ENCODE results near the gene SEL1L3.
"Not testable (repeated sequence)": the region's sequence is repeated elsewhere in the genome, so short reads cannot be mapped to it uniquely, and the experiment has no call there.

The SEL1L3 gene

DNA sequence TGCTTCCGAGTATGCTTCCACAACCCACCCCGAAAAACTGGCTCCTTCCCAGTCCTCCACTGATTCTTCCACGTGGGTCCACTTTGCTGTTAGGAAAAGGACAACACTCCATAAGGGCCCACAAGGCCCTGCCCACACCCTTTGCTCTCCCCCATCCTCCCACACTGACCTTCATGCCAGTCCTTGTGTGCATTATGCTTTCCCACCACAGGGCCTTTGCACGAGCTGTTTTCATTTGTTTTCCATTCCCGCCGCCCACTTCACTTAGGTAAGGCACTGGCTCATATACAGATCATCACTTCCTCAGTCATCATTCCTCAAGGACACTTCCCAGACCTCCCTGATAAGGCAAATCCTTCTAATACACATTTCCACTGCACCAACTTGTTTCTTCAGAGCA lies 16.8 kb upstream of the SEL1L3 start:
- no peak for DNase-seq (ENCODE audit: low read depth in 3 of 3)

DNA sequence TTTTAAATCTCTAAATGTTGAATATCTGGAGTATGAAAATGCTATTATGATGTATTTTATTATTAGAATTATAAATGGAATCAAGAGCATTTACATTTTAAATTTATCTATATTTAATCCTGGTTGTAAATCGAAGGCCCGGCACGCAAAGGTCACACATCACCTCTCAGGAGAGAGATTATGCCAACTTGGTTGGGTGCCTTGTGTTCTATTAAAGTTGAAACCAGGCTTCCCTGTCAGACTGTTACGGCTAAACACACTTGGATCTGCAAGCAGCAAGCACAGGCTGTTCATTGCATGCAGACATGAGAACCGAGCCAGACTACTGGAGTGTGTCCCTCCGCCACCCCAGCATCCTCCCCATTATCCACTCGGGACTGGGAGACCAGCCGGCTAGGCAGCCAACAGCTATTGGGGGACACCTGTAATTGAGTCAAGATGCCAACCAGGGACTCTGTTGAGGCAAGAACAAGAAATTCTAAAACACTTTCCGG lies 16.4 kb upstream of the SEL1L3 start:
- DNase-seq (ENCODE audit: low read depth in 3 of 3), result no peak

DNA sequence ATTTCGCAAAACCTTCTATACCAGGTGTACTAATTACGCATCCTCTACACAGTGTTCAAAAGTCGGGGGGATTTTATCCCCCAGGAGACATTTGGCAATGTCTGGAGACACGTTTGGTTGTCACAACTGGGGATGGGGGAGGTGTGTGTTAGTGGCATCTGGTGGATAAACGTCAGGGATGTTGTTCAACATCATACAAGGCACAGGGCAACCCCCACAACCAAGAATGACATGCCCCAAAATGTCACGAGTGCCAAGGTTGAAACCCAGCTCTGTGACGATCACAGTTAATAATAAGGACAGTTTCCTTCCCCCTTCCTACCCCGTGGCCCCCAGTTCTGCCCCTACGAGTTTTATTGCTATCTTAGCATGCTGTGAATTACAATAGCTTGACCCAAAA lies 15.9 kb upstream of the SEL1L3 start:
- DNase-seq (ENCODE audit: low read depth in 3 of 3), result no peak

DNA sequence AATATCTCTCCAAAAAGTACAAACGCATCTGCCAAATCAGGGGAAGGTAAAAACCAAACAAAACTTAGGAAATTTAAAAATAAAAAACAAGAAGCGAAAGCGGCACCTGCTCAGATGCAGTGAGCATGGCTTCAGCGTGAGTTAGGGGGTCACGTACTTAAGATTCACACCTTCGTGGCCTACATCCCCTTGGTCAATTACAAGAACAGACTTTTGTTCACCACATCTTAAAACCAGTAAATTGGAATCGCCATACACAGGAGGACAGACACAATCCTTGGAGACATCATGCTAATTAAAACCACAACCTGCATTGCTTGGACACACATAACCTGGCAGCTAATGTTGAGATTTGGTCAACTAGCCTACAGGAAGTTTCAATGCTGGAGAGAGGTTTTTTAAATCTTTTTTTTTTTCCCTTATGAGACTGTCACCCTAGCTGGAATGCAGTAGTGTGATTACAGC lies 12.5 kb upstream of the SEL1L3 start:
- DNase-seq (ENCODE audit: low read depth in 3 of 3), result no peak

DNA sequence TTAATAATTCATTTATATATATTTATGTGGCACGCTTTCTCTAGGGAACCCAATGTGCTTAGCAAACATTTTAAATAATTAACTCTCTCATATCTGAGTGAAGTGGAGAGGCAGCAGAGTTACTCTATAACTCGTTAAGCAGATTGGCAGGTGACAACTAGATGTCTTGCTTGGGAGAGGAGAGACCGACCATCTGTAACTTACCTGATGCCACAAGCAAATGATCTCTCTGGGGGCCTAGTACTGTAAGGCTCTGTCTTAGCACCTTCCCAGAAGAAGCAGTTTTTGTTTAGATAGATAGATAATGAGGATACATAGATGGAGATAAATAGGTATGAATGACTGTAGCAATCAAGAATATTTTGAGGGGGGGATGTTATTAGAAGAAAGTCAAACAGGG lies 11.9 kb upstream of the SEL1L3 start:
- no peak for DNase-seq (ENCODE audit: low read depth in 3 of 3)

DNA sequence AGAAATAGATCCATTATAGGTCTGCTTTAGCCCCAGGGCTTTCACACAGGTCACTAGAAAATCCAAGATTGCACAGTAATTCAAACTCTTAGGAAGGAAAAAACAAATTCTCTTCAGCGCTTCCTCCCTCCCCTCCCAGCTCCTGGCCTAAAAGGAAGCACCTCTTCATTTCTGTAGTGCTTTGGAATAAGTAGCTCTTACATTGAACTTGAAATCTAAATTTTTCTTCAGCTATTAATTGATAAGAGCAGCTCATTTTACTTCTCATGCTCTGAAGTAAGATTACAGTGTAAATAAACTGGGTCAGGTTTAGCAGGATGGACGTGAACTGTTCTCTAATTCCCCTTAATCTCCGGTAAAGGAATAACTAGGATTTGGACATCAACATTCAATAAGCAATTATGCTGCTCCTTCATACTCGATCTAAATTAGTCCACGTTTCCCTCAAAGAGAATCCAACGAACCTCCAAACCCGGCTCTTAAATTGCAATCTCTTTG lies 10.9 kb upstream of the SEL1L3 start:
- DNase-seq (ENCODE audit: low read depth in 3 of 3), result no peak

DNA sequence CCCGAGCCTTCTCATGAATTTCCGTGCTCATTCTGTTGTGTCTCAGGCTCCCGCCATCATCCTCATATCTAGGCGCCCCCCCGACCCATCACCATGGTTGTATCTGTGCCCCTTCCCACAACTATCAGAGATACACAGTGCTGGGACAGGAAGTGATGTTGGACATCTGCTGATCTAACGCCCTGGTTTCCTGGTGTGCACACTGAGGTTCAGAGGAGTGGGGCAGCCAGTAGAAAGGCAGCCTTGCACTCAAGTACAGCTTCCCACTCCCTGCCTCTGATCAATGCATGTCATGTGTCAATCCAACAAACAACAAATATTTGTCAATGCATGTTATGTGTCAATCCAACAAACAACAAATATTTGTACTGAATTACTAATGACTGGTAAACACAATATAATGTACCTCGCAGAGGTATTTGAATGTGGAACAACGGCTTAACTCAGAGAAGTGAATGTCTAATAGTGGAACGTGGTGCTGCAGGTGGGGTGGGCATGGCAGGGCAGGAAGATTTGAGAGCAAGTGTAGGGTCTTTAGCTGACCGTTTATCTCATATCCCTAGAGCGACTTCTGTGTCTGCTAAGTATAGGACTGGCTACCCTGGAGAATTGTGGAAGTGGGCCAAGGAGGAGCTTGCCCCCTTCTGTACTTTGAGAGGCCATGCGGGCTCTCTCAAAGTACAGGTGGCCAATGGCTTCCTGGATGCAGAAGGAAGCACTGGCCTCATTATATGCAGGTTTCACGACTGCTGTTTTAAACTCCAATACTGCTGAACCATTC lies 10.3 kb upstream of the SEL1L3 start:
- no peak for DNase-seq (ENCODE audit: low read depth in 3 of 3)

DNA sequence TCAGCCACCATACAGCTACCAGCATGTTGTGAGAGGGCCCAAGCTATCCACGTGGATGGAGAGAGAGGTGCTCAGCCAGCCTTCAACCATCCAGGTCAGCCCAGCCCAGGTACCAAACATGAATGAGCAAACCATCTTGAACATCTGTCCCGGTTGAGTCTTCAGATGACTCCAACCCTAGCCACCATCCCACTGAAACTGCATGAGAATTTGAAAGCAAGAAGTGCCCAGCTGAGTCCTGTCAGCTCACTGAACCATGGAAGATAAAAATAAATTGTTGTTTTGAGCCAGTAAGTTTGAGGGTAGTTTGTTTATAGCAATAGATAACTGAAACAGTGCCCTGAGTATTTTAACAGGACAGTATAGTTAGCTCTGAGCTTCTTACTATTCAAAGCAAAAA lies 7.3 kb upstream of the SEL1L3 start:
- DNase-seq (ENCODE audit: low read depth in 3 of 3), result no peak

DNA sequence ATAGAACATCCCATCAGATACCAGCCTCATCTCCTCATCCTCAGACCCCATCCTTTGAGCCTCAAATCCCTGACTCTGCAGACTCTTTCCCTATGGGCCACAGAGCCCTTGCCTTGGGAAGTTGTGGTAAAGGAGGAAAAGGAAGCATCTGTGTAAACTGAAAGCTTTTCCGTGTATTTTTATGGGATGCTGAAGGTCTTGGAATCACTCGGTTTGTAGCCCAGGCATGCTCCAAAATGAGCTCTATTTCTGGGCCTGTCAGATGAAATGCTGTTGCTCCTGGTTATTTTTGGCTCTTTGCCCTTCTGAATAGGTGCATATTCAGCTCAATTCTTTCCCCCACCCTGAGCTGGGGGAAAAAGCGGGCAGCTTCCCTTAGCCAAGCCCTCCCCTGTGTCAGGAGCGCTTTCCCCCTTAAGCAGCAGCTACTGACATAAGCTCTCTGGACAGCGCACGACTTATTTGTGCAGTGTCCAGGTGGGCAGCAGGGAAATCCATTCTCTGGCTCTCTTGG lies 5.0 kb upstream of the SEL1L3 start:
- no peak for DNase-seq (ENCODE audit: low read depth in 3 of 3)

DNA sequence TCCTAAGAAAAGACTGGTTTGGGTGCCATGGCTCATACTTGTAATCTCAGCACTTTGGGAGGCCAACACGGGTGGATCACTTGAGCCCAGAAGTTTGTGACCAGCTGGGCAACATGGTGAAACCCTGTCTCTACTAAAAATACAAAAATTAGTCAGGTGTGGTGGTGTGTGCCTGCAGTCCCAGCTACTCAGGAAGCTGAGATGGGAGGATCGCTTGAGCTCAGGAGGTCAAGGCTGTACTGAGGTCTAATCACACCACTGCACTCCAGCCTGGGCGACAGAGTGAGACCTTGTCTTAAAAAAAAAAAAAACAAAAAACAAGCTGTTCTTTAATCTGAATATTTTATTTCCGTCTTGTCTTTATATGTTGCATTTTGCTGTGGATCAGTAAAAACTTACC lies 3.6 kb upstream of the SEL1L3 start:
- DNase-seq (ENCODE audit: low read depth in 3 of 3), result not testable (repeated sequence)

DNA sequence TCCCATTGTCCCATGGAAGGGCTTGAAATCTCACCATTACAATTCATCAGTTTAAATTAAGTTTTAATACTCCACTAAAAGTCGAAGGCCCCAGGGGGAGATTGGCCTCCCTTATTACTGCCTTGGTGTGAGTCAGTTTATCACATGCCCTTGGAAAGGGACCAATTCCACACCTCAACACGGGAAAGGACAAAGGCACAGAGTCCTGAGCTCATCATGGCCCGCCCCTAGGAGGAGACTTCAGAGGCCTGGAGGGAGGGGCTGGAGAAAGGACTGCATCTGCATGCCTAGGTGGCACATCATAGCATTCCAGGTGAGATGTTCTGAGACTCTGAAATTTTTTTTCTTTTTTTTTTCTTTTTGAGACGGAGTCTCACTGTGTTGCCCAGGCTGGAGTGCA lies 2.8 kb upstream of the SEL1L3 start:
- DNase-seq (ENCODE audit: low read depth in 3 of 3), result no peak

DNA sequence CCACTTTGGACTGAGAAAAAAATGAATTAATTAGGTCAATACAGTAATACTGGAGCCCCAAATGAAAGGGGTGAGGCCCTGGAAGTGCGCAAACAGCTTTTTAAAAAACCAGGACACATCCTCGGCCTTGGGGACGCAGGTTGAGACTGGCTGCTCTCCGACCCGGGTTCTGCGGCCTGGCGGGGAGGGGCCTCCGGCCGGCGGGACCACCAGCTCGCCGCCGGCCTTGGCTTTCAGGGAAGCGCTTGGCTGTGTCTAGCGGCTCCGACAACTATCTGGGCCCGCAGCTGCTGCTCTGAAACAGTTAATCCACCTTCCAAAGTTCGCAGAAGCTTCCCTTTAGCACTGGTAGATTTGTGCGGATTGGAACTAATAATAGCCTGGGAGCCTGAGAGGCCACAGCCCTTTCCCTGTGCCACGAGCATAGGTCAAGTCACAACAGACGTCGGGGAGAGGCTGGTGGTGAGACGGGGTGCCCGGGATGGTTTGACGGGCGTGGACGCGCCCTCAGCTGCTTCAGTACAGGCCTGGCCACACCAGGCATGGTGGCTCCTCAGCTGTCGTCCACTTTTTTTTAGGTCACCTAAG lies 1.1 kb upstream of the SEL1L3 start:
- DNase-seq (ENCODE audit: low read depth in 3 of 3), result no peak

DNA sequence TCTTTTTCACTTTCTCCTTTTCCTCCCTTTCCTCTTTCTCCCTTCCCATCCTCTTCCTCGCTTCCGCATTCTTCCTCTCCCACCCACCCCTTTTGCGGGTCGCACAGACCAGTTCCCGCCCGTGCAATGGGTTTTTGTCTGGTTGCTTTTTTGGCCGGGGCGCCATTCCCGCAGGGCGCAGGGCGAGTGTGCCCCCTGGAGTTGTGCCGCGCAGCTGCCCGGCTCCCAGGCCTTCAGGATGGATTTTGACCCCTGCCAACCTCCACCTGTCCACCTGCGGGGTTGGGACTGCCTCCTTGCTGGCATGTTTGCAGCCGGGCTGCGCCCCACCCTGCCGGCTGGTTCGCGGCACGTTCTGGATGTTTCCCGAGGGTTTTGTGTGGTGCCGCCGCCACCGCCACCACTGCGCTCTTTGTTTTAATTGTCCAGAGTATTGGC lies 578 bp upstream of the SEL1L3 start:
- DNase-seq (ENCODE audit: low read depth in 3 of 3), result peak in 1 of 3 donors; percentile 3

DNA sequence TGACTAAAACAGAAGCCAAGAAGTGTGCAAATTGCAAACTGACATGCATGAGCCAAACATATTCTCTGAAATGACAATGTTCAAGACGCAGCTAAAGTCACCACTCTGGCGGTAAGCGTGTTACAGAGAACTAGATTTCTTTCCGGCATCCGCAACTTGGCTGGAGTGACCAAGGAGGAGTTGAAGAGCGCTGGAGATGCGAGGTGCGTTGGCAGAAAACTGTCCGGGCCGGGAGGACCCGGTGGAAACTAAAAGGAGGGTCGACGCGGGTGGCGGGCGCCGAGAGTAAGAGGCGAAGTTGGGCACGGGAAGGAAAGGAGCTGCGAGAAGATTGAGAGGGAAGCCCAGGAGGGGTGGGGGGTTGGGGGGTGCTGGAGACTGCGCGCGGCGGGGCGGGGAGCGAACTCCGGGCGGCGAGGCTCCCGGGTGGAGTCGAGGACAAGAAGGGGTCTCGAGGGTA lies 807 bp downstream of the SEL1L3 start:
- peak in 2 of 3 donors; percentile 9 to 32 for DNase-seq (ENCODE audit: low read depth in 3 of 3)

DNA sequence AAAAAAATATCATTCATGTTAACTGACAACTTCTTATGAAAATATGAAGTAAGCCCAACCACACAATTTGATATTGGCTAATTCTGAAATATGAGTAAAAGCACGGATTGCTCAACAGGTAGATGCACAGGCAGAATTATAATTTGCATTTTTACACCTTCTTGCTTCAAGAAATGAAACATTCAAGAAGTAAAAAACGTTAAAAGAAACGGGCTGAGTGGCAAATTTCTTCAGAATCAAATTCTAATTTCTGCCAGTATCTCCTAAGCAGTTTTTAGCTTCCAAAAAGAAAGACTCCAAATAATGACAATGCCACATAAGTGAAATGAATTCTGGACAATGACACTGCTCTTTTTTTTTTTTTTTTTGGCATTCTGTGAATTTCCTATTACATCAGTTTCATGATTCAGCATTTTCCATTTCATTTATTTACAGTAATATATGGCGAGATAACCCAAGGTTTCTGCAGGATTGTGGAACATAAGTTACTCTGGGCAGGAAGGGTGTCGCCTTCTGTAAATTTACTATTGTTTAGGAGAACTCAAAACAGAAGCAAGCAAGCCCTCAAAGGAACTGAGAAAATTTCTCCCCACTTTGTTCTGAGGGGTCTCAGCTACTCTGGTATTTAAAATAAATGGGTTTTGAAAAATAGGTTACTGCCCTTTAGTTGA lies 1.4 kb downstream of the SEL1L3 start:
- no peak for DNase-seq (ENCODE audit: low read depth in 3 of 3)

DNA sequence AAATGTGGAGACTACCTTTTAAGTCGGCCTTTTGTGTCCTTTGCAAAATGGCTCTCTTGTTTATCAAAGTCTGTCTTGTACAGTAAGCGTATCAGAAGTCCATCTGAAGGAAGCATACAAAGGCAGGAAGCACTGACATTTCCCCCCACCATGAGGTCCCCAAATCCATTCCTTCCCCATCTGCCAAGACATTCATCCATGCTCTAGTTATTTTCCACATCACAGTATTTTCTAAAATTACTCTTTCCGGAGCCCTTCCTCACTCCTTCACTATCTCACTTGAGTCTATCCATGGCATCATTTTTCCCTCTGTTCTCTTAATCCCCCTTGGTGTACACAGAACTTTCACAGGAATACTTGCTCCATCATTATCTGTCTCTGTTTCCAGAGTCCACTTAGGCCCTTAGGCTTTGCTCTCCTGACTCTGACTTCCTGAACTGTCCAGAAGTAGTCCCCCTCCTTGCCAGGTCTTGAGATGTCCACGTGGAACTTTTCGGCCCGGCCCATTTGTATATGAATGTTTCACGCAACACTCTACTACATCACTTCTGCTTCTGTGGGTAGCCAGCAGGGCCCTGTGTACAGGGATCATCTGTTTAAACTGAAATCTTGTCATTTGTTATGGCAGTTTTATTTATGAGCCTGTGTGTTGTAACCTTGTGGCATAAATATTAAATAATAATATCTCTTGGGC lies 2.1 kb downstream of the SEL1L3 start:
- DNase-seq (ENCODE audit: low read depth in 3 of 3), result no peak

DNA sequence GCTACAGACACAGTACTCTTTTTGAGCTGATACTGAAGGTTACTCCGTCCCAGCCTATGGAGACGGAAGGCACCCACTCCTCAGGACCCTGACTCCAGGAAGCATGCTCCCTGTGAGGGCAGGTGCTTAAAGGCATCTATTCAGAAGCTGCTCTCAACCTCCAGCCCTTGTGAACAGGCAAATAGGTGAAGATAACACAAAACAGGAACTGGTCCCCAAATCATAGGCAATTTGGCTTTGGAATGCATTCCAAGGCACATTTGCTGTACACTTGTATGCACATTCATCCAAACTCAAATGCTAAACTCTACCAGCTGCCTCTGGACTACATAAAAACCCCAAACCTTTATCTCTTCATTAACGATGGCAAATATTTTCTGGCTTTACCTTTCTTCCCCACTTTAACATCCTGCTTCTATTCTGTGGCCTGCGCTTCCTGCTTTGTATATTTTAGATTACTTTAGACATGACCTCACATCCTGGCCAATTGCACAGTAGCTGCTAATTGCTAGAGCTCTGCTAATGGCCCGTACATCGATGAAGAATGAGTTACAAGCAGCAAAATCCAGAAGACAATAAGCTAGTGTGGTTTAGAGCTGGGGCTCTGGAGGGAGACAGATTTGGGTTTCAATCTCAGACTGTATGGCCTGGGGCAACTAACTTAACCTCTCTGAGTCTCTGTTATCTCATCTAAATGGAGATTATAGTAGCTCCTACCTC lies 3.2 kb downstream of the SEL1L3 start:
- DNase-seq (ENCODE audit: low read depth in 3 of 3), result no peak

DNA sequence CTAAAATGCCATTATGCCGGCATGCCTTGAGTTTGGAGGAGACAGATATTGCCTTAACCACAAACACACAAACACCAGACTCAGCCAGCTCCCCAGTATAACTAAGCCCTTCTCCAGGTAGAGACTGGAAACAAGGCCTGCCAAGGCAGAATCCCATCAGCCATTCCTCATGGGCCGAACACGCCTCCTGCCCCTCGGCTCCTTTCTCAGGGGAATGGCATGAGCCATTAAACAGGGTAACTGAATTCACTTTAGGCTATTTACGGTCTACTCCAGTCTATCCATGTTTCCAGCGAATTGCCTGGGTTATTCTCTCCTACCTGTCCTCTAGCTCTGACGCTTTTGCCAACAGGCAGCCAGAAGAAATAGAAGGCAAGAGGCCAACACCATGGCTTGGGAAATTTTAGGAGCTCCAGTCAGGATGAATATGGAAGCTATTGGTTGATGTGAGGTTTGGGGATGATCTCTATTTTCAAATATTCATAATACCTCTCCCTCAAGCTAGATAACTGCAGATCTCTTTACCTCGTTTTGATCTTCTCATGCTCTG lies 4.9 kb downstream of the SEL1L3 start:
- no peak for DNase-seq (ENCODE audit: low read depth in 3 of 3)

DNA sequence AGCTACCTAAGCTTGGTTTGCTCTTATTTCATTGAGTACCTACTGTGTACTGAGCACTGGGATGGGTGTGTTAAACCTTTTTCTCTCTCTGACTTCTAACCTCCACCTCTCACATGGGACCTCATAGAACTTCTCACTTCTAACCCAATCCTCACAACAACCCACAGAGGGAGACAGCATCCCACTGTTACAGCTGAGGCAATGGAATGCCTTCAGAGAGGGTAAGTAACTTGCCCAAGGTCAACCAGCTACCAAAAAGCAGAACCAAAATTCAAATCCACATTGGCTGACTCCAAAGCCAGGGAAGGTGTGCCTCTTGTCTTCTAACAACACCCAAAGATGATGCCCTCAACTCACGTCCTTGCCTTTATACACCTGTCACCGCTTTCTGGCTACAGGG lies 5.4 kb downstream of the SEL1L3 start:
- no peak for DNase-seq (ENCODE audit: low read depth in 3 of 3)

DNA sequence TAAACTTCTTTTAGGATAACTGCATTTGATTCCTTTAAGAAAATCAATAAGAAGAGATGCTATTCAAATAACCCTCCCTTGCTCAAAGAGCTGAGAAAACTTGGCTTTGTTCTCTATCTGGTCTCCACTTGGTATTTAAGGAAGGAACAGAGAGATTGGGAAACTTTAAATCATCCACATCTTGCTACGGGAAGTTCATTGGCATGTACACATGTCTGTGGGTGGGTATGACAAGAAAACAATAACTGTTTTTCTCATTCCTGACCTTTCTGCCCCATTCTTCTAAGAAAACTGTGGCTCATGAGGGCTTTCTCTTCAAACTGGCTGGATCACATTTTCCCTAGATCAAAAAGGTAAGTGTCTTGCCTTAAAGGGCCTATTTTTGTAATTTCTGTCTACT lies 6.0 kb downstream of the SEL1L3 start:
- no peak for DNase-seq (ENCODE audit: low read depth in 3 of 3)

DNA sequence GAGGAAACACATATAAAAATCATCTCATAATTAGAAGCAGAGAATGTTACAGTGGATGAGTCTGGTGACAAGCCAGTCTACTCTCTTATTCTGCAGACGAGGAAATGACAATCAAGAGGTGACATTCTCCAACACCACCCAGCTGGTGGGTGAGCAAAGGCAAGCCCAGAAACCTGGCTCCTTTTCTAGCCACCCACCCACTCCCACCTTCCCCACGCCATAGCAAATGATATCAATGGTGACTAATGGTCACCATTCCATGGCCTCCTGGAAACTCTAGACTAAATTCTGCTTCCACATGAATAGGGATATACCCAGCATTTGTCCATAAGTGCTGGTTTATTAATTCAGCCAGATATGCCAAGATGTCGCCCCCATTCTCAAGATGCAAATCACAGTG lies 10.7 kb downstream of the SEL1L3 start:
- DNase-seq (ENCODE audit: low read depth in 3 of 3), result no peak
